ENCODE measurements around the gene SLAMF6.
"Not testable (repeated sequence)": the region's sequence is repeated elsewhere in the genome, so short reads cannot be mapped to it uniquely, and the experiment has no call there.

The SLAMF6 gene

GRCh38 chr1:160519642-160520435 is 3.2 kb downstream of the SLAMF6 start:
- no peak for DNase-seq (ENCODE audit: low spot score)
- TF ChIP-seq, protein P1, sequence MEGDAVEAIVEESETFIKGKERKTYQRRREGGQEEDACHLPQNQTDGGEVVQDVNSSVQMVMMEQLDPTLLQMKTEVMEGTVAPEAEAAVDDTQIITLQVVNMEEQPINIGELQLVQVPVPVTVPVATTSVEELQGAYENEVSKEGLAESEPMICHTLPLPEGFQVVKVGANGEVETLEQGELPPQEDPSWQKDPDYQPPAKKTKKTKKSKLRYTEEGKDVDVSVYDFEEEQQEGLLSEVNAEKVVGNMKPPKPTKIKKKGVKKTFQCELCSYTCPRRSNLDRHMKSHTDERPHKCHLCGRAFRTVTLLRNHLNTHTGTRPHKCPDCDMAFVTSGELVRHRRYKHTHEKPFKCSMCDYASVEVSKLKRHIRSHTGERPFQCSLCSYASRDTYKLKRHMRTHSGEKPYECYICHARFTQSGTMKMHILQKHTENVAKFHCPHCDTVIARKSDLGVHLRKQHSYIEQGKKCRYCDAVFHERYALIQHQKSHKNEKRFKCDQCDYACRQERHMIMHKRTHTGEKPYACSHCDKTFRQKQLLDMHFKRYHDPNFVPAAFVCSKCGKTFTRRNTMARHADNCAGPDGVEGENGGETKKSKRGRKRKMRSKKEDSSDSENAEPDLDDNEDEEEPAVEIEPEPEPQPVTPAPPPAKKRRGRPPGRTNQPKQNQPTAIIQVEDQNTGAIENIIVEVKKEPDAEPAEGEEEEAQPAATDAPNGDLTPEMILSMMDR (IDR thresholded peaks at IDR 0.05), result no peak
- no peak overlapping the region for H3K4me3 ChIP-seq
- no peak overlapping the region for H3K27ac ChIP-seq

- H3K27ac ChIP-seq; DNase-seq (ENCODE audit: low spot score); H3K4me3 ChIP-seq: not testable (repeated sequence)
Measured at GRCh38 chr1:160517519-160517918, 5.5 kb downstream of the SLAMF6 start.

GRCh38 chr1:160515908-160516307 is 7.1 kb downstream of the SLAMF6 start:
- H3K4me3 ChIP-seq; DNase-seq (ENCODE audit: low spot score); H3K27ac ChIP-seq: not testable (repeated sequence)

DNA sequence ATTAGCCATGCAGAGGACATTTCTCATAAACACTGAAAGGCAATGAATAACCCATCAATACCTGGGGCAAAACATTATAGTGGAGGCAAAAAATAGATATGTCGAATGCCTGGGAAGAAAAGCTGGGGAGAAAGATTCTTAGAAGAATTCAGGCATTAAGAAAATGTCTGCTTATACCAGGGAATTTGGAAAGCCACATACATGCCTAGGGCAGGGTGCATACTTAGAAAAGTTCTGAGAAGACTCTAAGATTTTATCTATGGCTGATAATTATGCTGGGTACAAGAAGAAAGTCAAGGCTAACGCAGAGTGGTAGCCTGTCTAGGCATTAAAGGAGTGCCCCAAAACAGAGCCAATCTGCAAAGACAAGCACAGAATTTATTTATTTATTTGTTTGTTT is 18.4 kb downstream of the SLAMF6 start:
- Histone ChIP-seq H3K4me3 (no peak overlapping the region), H3K27ac (no peak overlapping the region)
- no peak for DNase-seq (ENCODE audit: low spot score)
- TF ChIP-seq, protein P1 (IDR thresholded peaks at IDR 0.05), result no peak

DNA sequence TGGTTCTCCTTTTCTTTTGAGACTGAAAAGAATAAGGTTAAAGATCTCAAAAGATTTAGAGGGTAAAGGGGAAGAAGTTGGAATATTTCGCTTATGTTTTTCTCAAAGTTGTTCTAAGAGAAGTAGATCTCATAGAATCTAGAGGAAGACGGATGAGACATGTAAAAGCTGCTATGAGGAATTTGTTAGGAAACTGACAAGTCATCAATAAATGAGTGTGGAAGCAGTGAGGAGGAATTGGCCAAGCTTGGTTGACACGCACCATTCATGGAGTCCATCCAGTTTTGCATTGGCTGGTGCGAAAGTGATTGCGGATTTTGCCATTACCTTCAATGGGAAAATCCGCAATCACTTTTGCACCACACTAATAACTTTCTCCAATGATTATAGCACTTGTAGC is 20.0 kb downstream of the SLAMF6 start:
- H3K27ac ChIP-seq, result no peak overlapping the region
- TF ChIP-seq, protein P1 (IDR thresholded peaks at IDR 0.05), result no peak
- no peak overlapping the region for H3K4me3 ChIP-seq
- no peak for DNase-seq (ENCODE audit: low spot score)

- Histone ChIP-seq H3K4me3 (no peak overlapping the region), H3K27ac (peak overlapping the region in 1 of 2 donors; percentile 11)
- TF ChIP-seq, protein P1 (IDR thresholded peaks at IDR 0.05), result no peak
- no peak for DNase-seq (ENCODE audit: low spot score)
Measured at GRCh38 chr1:160500321-160500990, 22.6 kb downstream of the SLAMF6 start.

DNA sequence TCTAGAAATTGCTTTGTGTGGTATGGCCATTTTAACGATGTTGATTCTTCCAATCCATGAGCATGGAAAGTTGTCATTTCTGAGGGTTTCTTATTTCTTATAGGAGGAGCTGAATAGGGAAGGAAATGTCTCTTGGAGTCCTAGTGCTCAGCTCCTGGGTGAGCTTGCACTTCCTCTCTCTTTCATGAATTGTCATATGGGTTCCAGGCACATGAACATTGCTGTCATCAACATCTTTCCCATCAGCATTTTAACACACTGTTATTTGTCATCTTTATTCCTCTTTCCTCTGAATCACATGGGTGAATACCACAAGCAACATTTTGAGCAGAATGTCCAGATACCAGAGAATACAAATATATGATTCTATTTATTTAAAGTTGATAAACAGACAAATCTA is 23.4 kb downstream of the SLAMF6 start:
- no peak for DNase-seq (ENCODE audit: low spot score)
- TF ChIP-seq, protein P1 (IDR thresholded peaks at IDR 0.05), result no peak
- H3K4me3 ChIP-seq, result no peak overlapping the region
- peak overlapping the region in 1 of 2 donors; percentile 11 for H3K27ac ChIP-seq

- H3K27ac ChIP-seq; DNase-seq (ENCODE audit: low spot score); H3K4me3 ChIP-seq: not testable (repeated sequence)
Measured at GRCh38 chr1:160498301-160499065, 24.6 kb downstream of the SLAMF6 start.
